ENCODE measurements around the gene RNF41. TPM values are rescaled to one million over a fixed set of nuclear protein-coding genes. Genes with fewer than 3 reads are reported as not detected.

Gene RNF41
- total and polyA plus RNA-seq, 2 of the 13 experiments (the other 11 are each of a cell fraction or from before 2014, with no cell fraction given) = 27.1 to 39.4 TPM

GRCh38 chr12:56158029-56158925, 63.4 kb downstream of the RNF41 start, which contains the start of gene MYL6 (continued):
- TF ChIP-seq, protein P1, sequence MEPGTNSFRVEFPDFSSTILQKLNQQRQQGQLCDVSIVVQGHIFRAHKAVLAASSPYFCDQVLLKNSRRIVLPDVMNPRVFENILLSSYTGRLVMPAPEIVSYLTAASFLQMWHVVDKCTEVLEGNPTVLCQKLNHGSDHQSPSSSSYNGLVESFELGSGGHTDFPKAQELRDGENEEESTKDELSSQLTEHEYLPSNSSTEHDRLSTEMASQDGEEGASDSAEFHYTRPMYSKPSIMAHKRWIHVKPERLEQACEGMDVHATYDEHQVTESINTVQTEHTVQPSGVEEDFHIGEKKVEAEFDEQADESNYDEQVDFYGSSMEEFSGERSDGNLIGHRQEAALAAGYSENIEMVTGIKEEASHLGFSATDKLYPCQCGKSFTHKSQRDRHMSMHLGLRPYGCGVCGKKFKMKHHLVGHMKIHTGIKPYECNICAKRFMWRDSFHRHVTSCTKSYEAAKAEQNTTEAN (CRISPR knock-in tag; conservative IDR thresholded peaks at IDR 0.05) = 0 out of 2 replicates have a peak, but pooled peaks have one; percentile 9
- no peak for TF ChIP-seq ZNF292 (CRISPR knock-in tag; IDR thresholded peaks at IDR 0.05; ENCODE audit: borderline replicate concordance, low read depth)
- TF ChIP-seq, protein P2, sequence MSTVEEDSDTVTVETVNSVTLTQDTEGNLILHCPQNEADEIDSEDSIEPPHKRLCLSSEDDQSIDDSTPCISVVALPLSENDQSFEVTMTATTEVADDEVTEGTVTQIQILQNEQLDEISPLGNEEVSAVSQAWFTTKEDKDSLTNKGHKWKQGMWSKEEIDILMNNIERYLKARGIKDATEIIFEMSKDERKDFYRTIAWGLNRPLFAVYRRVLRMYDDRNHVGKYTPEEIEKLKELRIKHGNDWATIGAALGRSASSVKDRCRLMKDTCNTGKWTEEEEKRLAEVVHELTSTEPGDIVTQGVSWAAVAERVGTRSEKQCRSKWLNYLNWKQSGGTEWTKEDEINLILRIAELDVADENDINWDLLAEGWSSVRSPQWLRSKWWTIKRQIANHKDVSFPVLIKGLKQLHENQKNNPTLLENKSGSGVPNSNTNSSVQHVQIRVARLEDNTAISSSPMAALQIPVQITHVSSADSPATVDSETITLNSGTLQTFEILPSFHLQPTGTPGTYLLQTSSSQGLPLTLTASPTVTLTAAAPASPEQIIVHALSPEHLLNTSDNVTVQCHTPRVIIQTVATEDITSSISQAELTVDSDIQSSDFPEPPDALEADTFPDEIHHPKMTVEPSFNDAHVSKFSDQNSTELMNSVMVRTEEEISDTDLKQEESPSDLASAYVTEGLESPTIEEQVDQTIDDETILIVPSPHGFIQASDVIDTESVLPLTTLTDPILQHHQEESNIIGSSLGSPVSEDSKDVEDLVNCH (CRISPR knock-in tag; IDR thresholded peaks at IDR 0.05) = no peak
- no peak for TF ChIP-seq ZNF619 (CRISPR knock-in tag; IDR thresholded peaks at IDR 0.05)
- peak; percentile 50; the same call in 1 of the 2 replicates for TF ChIP-seq TSC22D2 (CRISPR knock-in tag; IDR thresholded peaks at IDR 0.05; ENCODE audit: borderline replicate concordance)
- TF ChIP-seq NCOR1 (IDR thresholded peaks at IDR 0.05; ENCODE audit: borderline replicate concordance, low read length) = peak; percentile 21; the same call in 1 of the 2 replicates
- TF ChIP-seq, protein P3, sequence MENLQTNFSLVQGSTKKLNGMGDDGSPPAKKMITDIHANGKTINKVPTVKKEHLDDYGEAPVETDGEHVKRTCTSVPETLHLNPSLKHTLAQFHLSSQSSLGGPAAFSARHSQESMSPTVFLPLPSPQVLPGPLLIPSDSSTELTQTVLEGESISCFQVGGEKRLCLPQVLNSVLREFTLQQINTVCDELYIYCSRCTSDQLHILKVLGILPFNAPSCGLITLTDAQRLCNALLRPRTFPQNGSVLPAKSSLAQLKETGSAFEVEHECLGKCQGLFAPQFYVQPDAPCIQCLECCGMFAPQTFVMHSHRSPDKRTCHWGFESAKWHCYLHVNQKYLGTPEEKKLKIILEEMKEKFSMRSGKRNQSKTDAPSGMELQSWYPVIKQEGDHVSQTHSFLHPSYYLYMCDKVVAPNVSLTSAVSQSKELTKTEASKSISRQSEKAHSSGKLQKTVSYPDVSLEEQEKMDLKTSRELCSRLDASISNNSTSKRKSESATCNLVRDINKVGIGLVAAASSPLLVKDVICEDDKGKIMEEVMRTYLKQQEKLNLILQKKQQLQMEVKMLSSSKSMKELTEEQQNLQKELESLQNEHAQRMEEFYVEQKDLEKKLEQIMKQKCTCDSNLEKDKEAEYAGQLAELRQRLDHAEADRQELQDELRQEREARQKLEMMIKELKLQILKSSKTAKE (CRISPR knock-in tag; IDR thresholded peaks at IDR 0.05; ENCODE audit: borderline replicate concordance) = peak; percentile 23; the same call in 1 of the 2 replicates
- TF ChIP-seq ZNF383 (CRISPR knock-in tag; IDR thresholded peaks at IDR 0.05; ENCODE audit: borderline replicate concordance) = no peak
- TF ChIP-seq HCFC1 (IDR thresholded peaks at IDR 0.05; ENCODE audit: low read depth, low read length) = no peak
- TF ChIP-seq SP4 (CRISPR knock-in tag; IDR thresholded peaks at IDR 0.05) = no peak
- TF ChIP-seq RFXANK (CRISPR knock-in tag; IDR thresholded peaks at IDR 0.05) = 0 out of 2 replicates have a peak, but pooled peaks have one; percentile 28
- no peak; the same call in 1 of the 2 replicates for TF ChIP-seq ZNF784 (CRISPR knock-in tag; IDR thresholded peaks at IDR 0.05; ENCODE audit: borderline replicate concordance)
- TF ChIP-seq U2AF1 (optimal IDR thresholded peaks at IDR 0.05; ENCODE audit: low read depth, low read length) = peak; percentile 6
- TF ChIP-seq FOXA3 (CRISPR knock-in tag; IDR thresholded peaks at IDR 0.05) = peak; percentile 14; the same call in 1 of the 2 replicates
- 0 out of 2 replicates have a peak, but pooled peaks have one; percentile 13 for TF ChIP-seq ZNF335 (CRISPR knock-in tag; IDR thresholded peaks at IDR 0.05)
- peak; percentile 38; the same call in 1 of the 2 replicates for TF ChIP-seq GABPB1 (CRISPR knock-in tag; IDR thresholded peaks at IDR 0.05)
- TF ChIP-seq ZNF616 (CRISPR knock-in tag; IDR thresholded peaks at IDR 0.05; ENCODE audit: low read depth) = 0 out of 2 replicates have a peak, but pooled peaks have one; percentile 44
- TF ChIP-seq CEBPB (IDR thresholded peaks at IDR 0.05; ENCODE audit: borderline replicate concordance, low read depth, low read length) = peak; percentile 89
- TF ChIP-seq TBL1XR1 (IDR thresholded peaks at IDR 0.05; ENCODE audit: borderline replicate concordance, low read length, partially characterized antibody) = peak; percentile 73
- no peak for TF ChIP-seq ZNF17 (CRISPR knock-in tag; IDR thresholded peaks at IDR 0.05)
- TF ChIP-seq ZMYM4 (CRISPR knock-in tag; IDR thresholded peaks at IDR 0.05) = peak; percentile 36; the same call in 1 of the 2 replicates
- peak; percentile 76; the same call in 1 of the 2 replicates for TF ChIP-seq BRCA1 (CRISPR knock-in tag; IDR thresholded peaks at IDR 0.05)
- no peak for TF ChIP-seq ZNF780A (CRISPR knock-in tag; IDR thresholded peaks at IDR 0.05)

All from HepG2 (cell line).